HG02798 (cell line): ENCODE data around the gene LPCAT1.
"Not testable (repeated sequence)": the region's sequence is repeated elsewhere in the genome, so short reads cannot be mapped to it uniquely, and the experiment has no call there.

Source experiments
- ATAC-seq: cut with Tn5 transposase; IDR thresholded peaks from one replicate; pipeline ENCODE4 v1.9.1; 2021; ENCODE audit warnings: mild to moderate bottlenecking; ENCODE audit not compliant: unreplicated experiment, poor library complexity

The LPCAT1 gene

DNA sequence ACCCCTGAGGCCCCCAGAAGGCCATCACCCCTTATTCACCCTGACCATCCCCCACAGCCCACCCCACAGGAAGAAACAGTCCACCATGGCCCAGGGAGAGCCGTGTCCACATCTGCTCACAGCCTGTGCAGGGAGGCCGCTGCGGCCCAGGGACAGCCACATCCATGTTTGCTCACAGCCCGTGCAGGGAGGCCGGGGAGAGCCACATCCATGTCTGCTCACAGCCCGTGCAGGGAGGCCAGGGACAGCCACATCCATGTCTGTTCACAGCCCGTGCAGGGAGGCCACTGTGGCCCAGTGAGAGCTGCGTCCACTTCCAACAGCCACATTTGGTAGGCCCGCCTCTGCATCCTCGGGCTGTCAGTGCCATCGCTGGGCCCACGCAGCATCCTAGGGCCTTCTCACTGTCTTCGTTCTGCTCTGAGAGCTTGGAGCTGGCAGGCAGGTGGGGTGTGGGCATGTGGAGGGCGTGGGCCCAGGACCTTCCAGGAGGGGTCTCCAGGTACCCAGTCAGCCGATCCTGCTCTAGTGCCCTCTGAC, 38.1 kb downstream of the LPCAT1 start:
- no peak for ATAC-seq

DNA sequence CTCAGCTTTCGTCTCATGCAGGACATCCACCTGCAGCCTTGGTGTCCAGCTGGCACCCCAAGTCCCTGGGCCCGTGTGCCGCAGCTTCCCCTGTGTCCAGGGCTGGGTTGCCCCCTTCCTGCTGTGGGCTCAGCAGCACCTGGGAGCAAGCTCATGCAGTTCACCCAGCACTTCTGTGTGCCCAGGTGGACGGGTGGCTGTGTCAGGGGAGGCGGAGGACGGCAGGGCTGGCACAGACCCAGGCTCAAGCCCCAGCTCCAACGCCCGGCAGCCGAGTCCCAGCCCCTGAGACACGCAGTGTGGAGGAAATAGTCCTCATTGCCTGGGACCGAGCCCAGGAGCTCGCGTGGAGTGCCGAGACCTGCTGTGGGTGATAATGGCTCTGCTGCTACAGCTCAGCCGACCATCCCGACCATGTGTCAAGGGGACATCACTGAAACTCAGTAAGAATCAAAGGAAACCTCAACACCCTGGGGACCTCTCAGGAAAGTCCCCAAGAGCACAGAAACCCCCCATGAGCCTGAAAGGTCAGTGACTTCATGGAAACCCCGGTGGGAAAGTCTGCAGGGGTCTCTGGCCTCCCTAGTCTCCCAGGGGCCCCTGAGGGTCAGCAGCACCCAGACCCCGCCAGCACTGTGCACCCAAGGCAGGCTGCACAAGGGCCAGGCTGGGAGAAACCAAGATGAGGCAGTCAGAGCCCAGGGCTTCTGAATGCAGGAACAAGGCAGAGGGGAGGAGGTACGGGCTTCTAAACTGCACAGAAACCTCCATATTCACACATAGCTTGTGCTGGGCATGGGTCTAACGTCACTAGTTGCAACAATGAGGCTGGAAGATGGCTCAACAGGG, 38.8 kb downstream of the LPCAT1 start:
- ATAC-seq: peak; percentile 55

DNA sequence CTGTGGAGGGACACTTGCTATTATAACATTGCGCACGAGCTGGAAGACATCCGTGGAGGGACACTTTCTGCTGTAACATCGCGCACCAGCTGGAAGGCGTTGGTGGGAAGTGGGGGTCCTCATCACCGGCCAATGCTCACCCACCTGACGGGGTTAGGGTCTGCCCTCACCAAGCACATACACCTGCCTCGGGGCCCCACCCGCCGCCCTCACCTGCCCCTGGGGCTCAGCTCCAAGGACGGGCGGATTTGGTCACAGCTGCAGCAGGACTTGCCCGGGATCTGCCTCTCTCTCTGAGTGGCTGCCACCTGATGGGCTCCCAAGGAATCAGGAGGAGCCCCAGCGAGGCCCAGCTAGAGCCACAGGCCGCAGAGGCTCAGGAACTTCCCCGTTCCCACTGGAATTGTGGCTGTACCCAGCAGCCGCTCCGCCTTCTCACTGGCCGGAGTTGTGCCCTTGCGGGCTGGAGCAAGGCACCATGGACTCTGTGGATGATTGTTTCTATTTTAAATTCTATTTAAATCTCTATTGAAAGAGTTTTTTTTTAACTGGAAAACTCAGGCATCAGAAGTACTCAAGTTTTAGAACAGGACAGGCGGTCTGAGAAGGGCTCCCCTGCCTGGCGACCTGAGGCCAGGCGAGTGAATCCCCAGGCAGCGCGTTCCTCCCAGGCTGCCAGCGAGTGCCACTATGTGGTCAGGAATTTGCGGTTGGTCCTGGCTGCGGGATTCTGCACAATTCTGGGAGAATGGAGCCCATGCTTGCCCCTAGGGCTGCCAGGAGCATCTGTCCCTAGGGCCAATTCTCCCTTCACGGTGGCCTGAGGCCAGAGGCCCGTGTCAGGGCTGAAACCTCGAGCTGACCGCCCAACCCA, 39.7 kb downstream of the LPCAT1 start:
- ATAC-seq: no peak

DNA sequence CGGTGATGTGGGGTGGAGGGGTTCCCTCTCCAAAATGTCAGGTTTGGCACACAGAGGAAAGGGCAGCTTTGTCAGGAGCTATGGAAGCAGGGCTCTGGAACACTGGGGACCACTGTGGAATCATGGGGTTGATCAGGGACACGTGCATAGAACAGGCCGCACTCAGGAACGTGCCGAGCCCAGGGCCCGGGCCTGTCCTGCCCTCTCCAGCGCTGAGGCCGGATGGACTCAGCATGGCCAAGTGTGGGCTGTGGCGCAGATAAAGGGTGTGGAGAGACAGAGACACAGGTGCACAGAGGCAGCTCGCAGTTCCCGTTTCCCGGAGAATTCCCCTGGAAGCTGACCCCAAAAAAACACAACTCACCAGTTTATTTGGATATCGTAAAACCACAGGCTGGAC, 40.7 kb downstream of the LPCAT1 start:
- ATAC-seq: no peak

DNA sequence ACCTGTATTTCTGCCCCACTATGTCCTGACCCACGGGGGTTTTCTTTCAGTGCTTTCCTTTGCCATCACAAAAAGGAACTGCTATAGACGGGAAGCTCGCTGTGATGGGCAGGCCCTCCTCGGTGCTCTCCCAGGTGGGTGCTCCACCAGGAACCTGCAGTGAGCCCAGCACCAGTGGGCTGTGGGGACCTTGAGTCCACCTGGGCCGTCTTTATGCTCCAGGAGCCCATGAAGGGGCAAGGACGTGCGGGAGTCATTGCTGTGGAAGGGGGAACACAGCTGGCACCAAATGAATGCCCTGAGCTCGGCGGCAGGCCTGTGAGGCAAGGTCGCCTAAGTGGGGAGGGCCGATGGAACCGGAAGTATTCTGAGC, 41.8 kb downstream of the LPCAT1 start:
- ATAC-seq: no peak

DNA sequence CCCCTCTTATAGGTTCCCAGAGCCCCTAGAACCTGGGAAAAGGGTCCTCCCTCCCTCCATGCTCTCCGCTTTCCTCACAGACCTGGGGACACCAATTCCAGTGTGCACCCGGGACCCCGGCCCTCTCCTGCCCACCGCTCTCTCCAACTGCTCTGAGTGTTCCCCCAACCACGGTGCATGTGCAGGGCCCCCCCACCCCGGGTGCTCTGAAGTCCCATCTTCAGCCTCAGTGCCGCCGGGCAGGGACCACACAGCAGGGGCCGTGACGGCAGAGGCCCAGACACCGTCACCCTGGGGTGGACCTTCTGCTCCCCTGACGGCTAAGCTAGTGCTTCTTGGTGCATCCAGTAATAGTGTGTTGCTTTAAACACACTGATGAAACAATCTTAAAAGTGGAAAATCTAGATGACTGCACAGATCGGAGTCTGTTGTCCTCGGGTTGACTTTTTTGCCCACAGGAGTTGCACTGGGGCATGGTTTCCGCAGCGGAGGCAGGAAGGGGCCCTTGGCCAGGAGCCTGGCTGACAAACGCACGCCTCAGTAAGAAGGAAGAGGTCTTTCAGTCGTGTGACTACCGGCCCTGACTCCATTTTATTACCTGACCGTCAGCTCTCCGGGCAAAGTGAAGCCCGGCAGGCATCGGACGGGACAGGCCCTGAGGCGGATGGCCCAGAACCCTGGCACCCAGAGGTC, 42.3 kb downstream of the LPCAT1 start:
- ATAC-seq: no peak

DNA sequence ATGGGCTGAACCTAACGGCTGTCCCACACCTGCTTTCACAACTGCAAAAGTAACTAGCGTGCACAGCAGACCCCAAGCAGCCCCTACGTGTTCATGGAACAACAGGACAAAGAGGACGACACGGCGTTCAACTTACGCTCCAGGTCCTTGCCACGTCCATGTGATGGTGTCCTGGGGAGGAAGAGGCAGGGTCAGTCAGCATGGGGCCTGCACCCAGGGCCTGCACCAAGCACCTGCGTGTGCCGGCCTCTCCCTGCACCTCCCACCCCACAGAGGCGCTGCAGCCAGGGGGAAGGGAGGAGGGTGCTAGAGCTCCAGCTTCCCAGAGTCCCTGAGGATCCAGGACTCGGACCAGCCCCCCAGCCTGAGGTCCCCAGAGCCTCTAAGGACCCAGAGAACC, 43.0 kb downstream of the LPCAT1 start:
- no peak for ATAC-seq

DNA sequence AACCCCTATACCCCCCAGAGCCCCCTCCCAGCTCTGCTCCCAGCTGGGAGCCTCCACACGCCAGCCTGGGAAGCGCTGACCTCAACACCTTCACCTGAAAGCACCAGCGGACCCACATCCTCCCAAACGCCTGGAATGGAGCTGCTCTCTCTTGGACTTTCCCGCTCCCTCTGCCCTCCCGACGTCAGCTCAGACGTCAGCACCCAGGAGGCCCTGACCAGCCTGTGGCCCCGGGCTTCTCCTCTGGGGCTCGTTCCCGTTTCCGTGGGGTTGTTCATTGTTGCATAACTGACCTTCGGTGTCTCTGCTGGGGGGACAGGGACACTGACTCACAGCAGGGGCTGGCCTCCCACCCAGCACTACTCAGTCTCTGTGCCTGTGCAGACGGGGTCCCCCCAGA, 43.5 kb downstream of the LPCAT1 start:
- ATAC-seq: no peak

DNA sequence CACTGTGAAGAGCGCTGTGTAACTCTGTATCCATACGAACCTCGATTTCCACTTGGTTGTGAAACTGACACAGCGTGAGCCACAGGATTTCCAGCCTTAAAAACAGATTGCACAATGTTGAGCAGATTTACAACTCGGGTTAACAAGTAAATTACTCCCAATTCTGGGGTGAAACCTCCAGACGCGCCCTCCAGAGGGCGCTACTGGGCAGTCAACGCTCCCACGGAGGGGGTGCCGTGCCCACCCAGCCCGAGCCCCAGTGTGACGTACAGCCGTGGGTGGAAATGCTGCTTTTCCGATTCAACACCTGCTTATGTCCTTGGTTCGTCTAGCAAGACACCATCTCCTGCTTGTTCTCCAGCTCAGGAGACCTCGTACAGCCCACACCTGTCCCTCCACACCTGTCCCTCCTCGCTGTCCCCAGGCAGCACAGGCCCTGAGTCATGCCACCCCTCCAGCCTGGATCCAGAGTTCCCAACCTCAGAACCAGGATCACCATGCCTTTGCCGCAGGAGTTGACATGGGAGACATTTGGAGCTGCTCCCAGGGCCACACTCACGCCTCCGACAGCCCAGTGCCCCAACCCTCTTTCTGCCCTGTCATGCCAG, 44.1 kb downstream of the LPCAT1 start:
- no peak for ATAC-seq

DNA sequence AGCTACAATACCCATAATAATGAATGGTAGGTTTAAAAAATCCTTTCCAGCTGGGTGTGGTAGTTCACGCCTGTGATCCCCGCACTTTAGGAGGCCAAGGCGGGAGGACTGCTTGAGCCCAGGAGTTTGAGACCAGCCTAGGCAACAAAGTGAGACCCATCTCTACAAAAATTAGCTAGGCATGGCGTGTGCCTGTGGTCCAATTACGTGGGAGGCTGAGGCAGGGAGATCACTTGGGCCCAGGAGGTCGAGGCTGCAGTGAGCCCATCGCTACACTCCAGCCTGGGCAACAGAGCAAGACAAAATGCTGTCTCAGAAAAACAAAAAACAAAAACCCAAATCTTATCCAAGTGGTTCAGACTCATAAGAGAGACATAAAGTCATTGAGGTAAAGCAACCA, 44.7 kb downstream of the LPCAT1 start:
- no peak for ATAC-seq

DNA sequence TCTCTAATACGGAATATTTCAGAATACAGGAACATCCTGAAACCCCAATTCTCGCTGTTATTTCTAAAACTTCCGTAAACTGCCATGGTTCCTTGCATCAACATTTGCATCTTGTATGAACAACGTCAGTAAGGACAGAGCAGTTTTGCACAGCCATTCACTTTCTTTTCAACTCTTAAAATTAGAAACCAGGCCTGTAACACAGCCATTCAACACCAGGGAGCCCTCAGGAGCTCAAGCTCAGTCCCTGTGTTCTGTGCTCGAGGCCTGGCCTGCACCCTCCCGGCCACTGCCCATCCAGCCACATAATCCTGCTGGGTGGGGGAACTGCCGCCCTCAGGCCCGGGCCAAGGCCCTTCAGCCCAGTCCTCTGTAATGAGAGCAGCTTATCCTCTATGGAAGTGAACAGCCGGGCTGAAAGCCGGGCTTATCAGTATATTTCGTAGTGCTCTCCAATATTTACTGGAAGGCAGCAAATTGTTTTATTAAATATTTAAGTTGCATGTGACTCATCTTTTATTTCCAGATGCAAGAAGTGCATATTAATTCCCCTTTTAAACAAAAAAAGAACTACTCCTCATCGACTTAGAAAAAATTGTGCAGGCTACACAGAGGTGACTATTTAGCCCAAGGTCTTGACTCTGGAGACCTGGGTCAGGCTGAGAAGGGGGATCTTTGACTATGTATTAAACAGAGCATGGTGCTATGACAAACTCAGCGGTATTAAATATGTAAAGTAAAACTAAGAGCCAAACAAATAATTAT, 45.3 kb downstream of the LPCAT1 start:
- no peak for ATAC-seq

DNA sequence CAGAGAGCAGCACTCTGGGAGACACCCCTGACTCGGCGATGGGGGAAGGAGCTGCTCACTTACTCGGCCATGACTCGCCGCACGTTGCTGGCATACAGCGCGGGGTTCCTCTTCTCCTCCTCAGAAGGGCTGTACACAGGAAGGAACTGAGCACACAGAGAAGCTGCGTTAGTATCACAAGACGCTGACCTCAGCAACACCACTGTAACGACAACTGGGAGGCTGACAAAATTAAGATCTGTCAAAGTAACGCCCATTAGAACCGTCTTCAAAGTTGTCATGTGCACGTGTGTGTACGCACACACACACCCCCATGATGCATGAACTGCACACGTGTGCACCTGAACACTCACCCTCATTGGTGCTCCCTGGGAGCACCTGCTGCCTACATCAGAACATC, 46.4 kb downstream of the LPCAT1 start:
- no peak for ATAC-seq

DNA sequence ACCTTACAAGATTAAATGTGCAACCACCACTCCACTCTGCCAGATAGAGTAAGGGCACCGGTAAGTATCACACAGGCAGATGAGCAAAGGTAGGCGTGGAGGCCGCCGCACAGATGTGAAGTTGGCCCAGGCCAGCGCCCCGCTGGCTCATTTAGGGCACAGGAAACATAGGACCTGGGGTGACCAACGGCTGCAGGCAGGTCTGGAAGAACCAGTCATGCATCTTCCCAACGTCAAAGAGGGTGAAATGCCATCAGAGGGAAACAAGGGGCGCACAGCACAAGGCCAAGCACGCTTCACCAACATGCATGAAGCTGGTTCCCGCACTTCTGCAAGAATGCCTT, 46.8 kb downstream of the LPCAT1 start:
- no peak for ATAC-seq

DNA sequence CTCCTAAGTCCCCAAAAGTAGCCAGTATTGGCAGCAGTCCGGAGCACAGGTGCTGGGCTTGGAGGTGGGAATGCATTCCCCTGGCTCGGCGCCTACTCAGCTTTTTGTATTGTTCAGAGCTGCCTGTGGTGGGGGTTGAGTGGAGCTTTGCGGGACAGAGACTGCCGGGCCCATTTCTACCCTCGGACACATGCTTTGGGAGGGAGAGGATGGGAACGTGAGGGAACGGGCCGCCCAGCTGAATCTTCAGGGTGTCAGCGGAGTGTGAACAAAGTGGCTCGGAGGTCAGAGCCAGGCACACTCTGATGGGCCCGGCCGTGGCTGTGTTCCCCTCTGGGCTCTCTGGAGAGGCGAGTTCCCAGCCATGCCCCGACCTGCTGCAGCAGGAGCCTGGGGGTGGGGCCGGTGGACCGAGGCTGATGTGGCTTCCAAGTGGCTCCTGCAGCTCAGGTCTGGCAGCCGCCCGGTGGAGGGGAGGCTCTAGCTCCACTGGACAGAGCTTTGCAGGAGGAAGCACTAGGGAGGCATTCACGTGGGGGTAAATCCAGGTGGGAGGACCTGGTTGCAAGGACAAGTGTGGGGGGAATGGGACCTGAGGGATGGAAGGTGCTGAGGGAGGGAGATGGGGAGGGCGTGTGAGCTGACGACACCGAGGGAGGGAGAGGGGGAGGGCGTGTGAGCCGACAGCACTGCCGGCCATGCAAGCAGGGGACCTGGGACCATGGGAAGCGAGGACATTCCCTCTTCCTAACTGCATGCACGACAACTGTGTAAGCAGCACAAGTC, 47.4 kb downstream of the LPCAT1 start:
- ATAC-seq: no peak

DNA sequence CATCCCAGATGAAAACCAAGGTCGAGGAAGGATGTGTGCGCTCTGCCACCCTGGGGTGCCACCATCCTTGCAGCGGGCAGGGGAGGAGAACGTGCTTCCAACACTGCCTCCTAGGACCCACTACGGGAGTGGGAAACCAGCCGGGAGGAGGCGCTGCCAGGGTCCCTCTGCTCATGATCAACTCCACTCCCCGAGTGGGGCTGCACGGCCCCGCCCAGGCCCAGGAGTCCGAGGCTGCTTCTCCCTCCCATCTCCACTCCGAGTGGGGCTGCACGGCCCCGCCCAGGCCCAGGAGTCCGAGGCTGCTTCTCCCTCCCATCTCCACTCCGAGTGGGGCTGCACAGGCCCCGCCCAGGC, 48.2 kb downstream of the LPCAT1 start:
- ATAC-seq: not testable (repeated sequence)

DNA sequence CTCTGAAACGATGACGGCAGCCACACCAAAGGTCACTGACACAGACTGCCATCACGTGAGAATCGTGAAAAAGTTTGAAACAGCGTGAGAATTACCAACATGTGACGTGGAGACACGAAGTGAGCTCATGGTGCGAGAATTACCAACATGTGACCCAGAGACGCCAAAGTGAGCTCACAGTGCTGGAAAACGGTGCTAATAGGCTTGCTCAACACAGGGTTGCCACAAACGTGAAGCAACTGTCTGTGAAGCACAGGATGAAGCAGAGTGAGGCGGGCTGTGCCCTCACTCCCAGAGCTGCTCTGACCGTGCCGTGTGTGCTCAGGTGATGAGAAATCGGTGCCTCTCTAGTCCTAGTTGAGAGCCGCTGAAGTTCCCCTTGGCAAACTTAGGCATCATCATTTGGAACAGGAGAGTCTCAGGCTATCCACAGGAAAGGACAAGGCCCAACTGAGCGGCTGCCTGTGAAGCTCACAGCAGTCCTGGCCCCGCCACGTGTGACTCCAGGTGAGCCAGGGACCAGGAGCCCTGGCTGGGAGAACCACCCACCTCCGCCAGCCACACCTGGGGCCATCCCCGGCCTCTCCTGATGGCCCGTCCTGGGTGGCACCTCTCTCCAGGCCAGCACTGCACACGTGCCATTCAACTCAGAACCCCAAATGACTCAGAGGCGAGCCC, 48.8 kb downstream of the LPCAT1 start:
- no peak for ATAC-seq

DNA sequence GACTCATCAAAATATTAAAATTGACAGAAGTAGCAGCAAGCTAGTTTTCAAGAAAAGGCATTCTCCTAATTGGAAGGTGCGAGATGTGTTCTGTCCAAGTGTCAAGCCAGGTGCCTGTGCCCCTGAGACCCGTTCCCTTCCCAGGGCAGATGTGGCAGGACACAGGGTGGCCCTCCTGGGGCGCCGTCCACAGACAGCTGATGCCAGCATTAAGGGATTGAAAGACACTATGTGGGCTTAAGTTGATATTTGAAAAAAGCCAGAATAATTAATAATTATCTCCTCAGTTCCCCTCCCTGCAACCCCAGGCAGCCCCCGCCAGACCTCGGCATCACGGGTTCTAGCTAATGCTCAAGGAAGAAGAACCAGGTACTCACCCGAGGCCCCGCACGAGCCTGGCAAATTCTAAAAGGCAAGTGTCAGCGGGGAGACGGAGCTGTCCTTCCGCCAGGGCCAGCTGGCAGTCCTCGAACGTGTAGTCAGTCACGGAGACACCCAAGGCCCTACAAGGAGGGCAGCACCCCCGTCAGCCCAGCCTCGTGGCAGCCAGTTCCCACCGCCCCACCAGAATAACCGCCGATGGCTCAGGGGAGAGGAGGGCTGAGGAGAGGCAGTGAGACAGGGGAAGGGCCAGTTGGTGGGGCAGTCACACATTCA, 49.4 kb downstream of the LPCAT1 start:
- no peak for ATAC-seq

DNA sequence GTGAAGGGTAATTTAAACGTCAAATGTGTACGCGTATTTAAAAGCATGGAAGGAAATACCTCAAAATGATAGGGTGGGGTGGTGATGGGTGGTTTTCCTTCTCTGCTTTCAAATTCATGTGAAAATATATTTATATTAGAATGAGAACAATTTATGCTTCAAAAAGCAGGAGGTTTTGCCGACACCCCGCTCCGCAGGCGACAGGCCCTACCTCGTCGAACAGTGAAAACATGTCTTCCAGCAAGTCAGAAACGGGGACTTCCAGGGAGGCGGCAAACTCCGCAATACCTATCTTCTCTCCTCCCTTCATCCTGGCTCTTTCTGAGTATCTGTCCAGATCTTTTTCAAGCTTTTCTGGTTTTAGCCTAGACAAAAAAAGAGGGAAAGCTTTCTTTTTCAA, 50.0 kb downstream of the LPCAT1 start:
- ATAC-seq: no peak
